Stimulated activated CD4-positive, alpha-beta T cell treated with anti-CD3 and anti-CD28 coated beads, Interleukin-2, amount 100 ng/mL, for 24 hours (primary cell): Measurements from ENCODE around the gene MLLT11.
"Not testable (repeated sequence)": the region's sequence is repeated elsewhere in the genome, so short reads cannot be mapped to it uniquely, and the experiment has no call there.

ENCODE experiments used
- DNase-seq, 2 donors: peaks; one replicate each; pipeline ENCODE4 v3.0.0-alpha.2; 2020

MLLT11 gene

GRCh38 chr1:151058692-151059091 lies 1.5 kb upstream of the MLLT11 start:
- DNase-seq: peak in 1 of 2 donors; percentile 22

GRCh38 chr1:151059109-151060006 lies 839 bp upstream of the MLLT11 start, which contains the start of gene CDC42SE1:
Gene CDC42SE1 (minus strand): TSS chr1:151059622. CDS start chr1:151055730, 3,892 bp downstream.
- DNase-seq: peak; percentile 83 to 87

GRCh38 chr1:151060657-151061421 lies 642 bp downstream of the MLLT11 start:
- no peak for DNase-seq

- no peak for DNase-seq
Observed at GRCh38 chr1:151061704-151062103, 1.5 kb downstream of the MLLT11 start.

GRCh38 chr1:151062741-151063371 lies 2.7 kb downstream of the MLLT11 start:
- no peak for DNase-seq

- DNase-seq: no peak
Observed at GRCh38 chr1:151065089-151065645, 5.0 kb downstream of the MLLT11 start.

GRCh38 chr1:151067185-151067584 lies 7.0 kb downstream of the MLLT11 start:
- no peak for DNase-seq

- DNase-seq: no peak
Observed at GRCh38 chr1:151069103-151069486, 8.9 kb downstream of the MLLT11 start.

- DNase-seq: peak; percentile 91 to 94
Observed at GRCh38 chr1:151070474-151071276, 10.5 kb downstream of the MLLT11 start, which contains the start of gene GABPB2. Gene GABPB2 (plus strand): TSS chr1:151070761. CDS start chr1:151088190, 17,429 bp downstream.

- DNase-seq: no peak
Observed at GRCh38 chr1:151072224-151072623, 12.0 kb downstream of the MLLT11 start.

- no peak for DNase-seq
Observed at GRCh38 chr1:151085953-151086559, 25.9 kb downstream of the MLLT11 start.

- DNase-seq: not testable (repeated sequence)
Observed at GRCh38 chr1:151097426-151097825, 37.2 kb downstream of the MLLT11 start.

- DNase-seq: no peak
Observed at GRCh38 chr1:151098126-151098525, 37.9 kb downstream of the MLLT11 start.

- no peak for DNase-seq
Observed at GRCh38 chr1:151104630-151105029, 44.4 kb downstream of the MLLT11 start.

- DNase-seq: no peak
Observed at GRCh38 chr1:151106894-151107293, 46.7 kb downstream of the MLLT11 start.

- DNase-seq: no peak
Observed at GRCh38 chr1:151108331-151108730, 48.1 kb downstream of the MLLT11 start.

- no peak for DNase-seq
Observed at GRCh38 chr1:151113877-151114276, 53.7 kb downstream of the MLLT11 start.
